H1 (cell line): ENCODE data around the gene CPD. TPM values are rescaled to one million over a fixed set of nuclear protein-coding genes. Genes with fewer than 3 reads are reported as not detected.

Experiments
- CHD1 ChIP-seq: IDR thresholded peaks from 2 replicates; pipeline ENCODE4 v1.6.1; 2012; ENCODE audit warnings: low read depth, low read length, improper control_type of control experiment
- MAFK ChIP-seq: IDR thresholded peaks from 2 replicates; pipeline ENCODE4 v1.6.1; 2012; ENCODE audit warnings: low read depth, mild to moderate bottlenecking, improper control_type of control experiment, low read length
- POLR2A ChIP-seq, 2 experiments: IDR thresholded peaks; 1 replicate in 1 of 2; 2 replicates in 1 of 2; pipeline ENCODE4 v1.6.1; 2011; ENCODE audit warnings: low read depth in 2 of 2, low read length in 2 of 2, mild to moderate bottlenecking in 2 of 2; ENCODE audit errors: control extremely low read depth in 1 of 2
- RNF2 ChIP-seq: fragments of 200-900, 300-1000 bp; sonication (generic); IDR thresholded peaks from 2 replicates; pipeline ENCODE4 v1.7.1; 2016; ENCODE audit warnings: borderline replicate concordance, low read depth, mild to moderate bottlenecking, antibody characterized with exemption, low read length; ENCODE audit not compliant: poor library complexity, severe bottlenecking; ENCODE audit errors: missing control alignments
- polyA plus RNA-seq, 7 experiments: library from polyadenylated mRNA; depleted of rRNA in 3 of 7; stranded (reverse) in 5 of 7; unstranded in 2 of 7; fragments of >200 nt in 5 of 7; fragments of 200-250 nt in 2 of 7; gene quantifications; 1 replicate in 5 of 7; 2 replicates in 1 of 7; 4 replicates in 1 of 7; pipeline versions ENCODE4 v1.2.1 to v1.2.3, GENCODE V29; 2011 to 2013; ENCODE audit warnings: missing spikeins in 2 of 7, mixed read lengths in 2 of 7
- total RNA-seq: library from RNA; stranded (reverse); fragmentation: NEBNext Ultra II Directional; extraction: Animal tissue kit (Norgen Biotek cat#: 25700); gene quantifications from 2 replicates; pipeline ENCODE4 v1.2.1, GENCODE V29; 2021

The CPD gene
- total and polyA plus RNA-seq, 2 of the 8 experiments (the other 6 are each of a cell fraction or from before 2014, with no cell fraction given) = 8.6 to 46.2 TPM

DNA sequence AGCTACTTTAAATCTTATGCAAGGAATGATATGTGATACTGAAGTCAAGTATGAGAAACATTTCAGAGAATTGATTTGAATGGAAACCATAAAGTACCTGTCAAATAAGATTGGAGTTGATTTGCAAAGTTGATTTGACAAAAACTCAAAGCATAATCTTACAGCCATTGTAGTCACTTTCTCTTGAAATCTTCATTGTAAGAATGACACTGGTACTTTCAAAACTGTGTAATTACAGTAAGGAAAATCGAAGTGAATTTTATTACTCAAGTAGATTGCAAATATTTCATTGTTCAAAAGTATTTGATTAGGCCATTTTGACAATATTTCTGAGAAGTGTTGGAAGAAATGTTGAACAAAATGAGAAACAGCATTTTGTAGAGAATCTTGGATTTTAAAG is 3.6 kb downstream of the CPD start (continued):
- no peak for TF ChIP-seq CHD1
- no peak for TF ChIP-seq MAFK
- TF ChIP-seq POLR2A (IDR thresholded peaks at IDR 0.05; ENCODE audit: control extremely low read depth in 1 of 2, low read depth in 2 of 2, low read length in 2 of 2) = no peak
- TF ChIP-seq RNF2 = no peak
